HG03520 (cell line): ENCODE results near the gene TAT.
"Not testable (repeated sequence)": the region's sequence is repeated elsewhere in the genome, so short reads cannot be mapped to it uniquely, and the experiment has no call there.

Experiments
- ATAC-seq: cut with Tn5 transposase; IDR thresholded peaks from one replicate; pipeline ENCODE4 v1.9.1; 2021; ENCODE audit warnings: mild to moderate bottlenecking, moderate library complexity; ENCODE audit not compliant: unreplicated experiment

Gene TAT

DNA sequence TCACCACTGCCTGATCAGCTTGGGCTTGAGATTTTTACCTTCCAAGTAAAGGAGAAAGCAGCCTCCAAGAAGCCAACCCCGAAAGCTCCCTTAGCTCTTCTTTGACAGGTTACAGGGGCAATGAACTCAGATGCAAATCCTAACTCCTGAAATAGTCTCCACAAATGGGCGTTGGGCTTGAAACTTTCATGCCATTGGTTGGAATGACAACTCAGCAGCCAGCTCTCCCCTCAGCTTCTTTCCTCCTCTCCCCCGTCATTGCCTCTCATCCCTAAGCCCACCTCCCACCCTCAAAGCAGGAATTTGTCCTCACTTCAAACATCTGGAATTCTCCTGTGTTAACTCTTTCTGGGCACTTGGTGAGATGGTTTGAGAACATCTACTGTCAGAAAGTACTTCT is at the start of gene TAT:
Gene TAT (minus strand): TSS at position 122 of the 400 bp plus-strand sequence. CDS start 677 bp downstream, outside the sequence.
- ATAC-seq = no peak

DNA sequence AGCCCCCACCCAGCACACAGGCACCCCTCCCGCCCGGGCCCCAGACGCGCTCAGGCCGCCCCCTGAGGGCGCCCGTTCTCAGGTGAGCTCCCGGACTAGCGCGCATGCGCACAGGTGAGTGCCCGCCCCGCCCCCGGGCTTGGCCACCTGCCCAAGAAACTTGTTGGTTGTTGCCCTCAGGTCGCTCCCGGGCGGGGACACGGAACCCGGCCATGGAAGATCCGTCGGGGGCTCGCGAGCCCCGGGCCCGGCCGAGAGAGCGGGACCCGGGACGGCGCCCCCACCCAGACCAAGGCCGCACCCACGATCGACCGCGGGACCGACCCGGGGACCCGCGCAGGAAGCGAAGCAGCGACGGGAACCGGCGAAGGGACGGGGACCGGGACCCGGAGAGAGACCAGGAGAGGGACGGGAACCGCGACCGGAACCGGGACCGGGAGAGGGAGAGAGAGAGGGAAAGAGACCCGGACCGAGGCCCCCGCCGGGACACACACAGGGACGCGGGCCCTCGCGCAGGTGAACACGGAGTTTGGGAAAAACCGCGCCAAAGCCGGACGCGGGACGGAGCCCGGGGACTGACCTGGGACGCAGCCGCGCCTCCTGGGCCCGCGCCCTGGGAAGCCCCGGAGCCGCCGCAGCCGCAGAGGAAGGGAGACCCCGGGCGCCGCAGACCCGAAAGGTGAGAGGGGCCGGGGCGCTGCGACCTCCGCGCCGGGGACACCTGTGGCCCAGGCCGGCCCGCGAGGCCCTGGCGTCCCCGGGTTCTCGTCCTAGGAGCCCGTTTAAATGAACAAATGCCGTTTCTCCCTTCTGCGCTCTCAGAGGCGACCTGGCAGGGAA is 49.3 kb upstream of the TAT start, which contains the start of gene MARVELD3:
Gene MARVELD3 (plus strand): TSS at position 167 of the 840 bp plus-strand sequence. CDS start 46 bp downstream, at position 213.
- ATAC-seq = no peak

DNA sequence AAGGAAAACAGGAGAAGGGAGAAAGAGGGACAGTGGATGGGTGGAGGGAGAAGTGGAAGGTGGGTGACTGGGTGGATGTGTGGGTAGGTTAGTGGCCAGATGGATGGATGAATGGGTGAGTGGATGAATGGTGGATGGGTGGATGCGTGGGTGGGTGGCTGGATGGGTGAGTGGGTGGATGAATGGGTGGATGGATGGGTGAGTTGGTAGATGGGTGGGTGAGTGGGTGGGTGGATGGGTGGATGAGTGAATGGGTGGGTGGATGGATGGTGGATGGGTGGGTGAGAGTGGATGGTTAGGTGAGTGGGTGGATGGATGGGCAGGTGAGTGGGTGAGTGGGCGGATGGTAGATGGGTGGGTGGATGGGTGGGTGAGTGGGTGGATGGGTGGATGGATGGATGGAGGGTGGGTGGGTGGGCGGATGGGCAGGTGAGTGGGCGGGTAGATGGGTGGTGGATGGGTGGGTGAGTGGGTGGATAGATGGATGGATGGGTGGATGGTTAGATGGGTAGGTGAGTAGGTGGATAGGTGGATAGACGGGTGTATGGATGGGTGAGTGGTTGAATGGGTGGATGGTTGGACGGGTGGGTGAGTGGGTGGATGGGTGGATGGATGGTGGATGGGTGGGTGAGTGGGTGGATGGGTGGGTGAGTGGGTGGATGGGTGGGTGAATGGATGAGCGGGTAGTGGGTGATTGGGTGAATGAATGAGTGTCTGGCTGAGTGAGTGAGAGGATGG is 48.4 kb upstream of the TAT start:
- no peak for ATAC-seq

DNA sequence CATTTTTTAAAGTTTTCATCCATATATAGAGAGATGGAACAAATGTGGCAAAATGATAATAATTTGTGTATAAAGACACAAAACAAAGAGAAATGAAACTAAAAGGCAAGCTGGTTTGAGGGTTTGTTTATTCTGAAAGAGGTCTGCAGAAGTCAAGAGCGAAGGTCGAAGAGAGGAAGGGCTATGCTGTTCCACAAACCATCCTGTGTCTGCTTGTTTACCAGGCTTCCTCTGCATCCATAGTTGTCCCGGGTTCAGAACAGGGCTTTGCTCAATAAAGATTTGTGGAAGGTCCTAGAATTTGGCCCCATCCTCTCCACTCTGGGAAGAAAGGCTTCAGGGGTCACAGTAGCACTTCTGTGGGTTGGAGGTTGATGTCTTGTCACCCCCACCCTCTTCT is 46.7 kb upstream of the TAT start:
- ATAC-seq = no peak

DNA sequence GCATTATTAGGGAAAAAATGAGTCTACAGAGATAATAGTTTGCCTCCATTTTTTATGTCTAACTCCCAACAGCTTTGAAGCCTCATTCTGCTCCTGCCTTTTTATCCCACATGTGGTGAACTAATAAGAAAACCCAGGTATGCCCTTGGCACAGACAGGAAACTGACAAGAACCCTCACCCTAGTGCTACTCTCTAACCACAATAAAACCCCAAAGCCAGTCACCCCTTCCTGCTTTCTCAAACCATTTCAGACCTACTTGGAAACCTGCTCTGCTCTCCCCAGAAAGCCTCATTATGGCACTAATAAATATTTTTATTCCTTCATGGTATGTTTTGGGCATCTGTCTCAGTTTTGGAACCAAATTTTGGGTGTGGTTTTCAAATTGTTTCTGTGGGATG is 45.2 kb upstream of the TAT start:
- ATAC-seq = no peak

DNA sequence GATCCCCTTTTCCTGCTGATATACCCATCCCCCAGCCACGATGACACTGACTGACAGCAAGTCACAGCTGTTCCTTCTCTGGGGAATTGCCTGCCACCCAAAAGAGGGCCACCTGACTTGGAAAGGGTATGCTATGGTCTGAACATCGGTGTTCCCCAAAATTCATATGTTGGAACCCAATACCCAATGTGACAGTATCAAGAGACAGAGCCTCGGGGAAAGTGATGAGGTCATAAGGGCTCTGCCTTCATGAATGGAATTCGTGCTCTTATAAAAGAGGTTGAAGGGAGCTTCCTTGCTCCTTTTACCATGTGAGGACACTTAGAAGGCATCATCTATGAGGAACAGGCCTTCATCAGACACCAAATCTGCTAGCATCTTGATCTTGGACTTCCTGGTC is 41.5 kb upstream of the TAT start:
- no peak for ATAC-seq

DNA sequence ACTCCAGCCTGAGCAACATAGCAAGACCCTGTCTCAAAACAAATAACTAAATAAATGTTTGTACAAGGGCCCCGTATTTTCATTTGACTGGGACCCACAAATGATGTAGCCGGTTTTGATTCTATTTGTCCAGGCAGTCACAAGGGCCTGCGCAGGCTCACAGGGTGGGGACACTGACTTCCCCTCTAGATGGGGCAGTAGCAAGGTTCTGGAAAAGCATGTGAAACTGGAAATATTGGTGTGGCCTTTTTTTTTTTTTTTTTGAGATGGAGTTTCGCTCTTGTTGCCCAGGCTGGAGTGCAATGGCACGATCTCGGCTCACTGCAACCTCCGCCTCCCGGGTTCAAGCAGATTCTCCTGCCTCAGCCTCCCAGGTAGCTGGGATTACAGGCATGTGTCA is 38.1 kb upstream of the TAT start:
- ATAC-seq = not testable (repeated sequence)

DNA sequence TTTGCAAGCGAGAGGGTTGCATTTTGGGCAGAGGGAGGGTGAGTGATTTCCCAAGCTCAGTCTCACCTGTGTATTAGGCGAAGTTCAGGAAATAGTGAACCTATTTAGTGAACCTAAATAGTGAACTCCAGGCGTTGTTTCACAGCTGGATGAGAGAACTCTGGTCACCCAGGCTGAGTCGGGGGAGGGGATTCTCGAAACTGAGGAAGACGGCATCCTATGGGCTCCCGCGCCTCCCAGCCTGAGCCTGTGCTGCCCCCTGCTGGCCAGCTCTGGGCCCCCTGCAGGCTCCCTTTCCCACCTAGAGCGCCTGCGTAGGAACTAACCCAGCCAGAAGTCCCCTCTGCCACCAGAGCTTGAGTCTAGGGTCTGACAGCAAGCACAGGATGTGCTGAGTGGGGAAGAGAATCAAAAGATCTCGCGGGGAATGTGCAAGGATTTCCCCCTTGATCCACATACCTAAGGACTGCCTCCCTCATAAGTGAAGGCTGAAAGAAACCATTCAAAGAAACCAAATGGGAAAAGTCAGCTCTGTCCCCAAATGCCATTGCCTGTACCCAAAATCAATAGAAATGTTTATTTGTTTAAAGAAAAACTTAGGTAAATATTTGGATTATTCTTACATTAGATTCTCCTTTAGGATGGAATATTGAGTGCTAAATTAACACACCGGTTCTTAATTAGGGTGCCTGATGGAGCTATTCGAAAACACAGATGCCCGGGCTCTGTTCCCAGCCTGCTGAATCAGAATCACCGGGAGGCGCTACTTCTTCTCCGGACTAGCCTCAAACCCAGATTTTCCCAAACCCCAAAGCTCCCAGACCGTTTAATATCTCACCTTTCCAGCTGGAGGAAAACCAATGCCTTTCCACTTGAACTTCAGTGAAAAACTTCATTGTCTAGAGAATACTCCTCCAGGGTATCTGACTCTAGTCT is 34.3 kb upstream of the TAT start:
- no peak for ATAC-seq

DNA sequence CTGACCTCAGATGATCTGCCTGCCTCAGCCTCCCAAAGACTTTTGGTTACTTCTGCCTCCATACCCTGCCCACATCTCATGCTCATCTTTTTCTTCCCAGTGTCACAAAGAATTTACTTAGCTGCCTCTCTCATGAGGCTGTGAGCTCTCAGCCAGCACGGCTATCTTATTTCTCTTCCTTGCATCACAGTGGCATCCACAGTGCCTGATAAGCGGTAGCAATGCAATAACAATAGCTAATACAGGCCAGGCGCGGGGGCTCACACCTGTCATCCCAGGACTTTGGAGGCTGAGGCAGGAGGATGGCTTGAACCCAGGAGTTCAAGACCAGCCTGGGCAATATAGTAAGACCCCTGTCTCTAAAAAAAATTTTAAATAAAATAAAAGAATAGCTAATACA is 33.6 kb upstream of the TAT start:
- no peak for ATAC-seq

DNA sequence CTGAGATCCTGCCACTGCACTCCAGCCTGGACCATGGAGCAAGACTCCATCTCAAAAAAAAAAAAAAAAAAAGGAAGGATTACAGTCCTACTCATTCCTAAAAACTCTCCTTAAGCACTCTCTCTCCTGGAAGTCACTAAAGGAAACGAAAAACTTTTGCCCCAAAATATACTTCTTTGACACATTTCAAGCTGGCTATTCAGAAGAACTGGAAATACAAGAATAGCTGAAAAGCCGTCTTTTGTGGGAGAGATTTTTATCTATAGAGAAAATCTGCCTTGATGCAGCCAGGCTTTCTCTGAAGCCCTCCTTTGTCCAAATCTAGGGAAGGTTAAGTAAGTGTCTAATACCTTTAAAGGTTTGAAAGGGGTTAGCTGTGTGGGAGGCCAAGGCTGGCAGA is 32.2 kb upstream of the TAT start:
- ATAC-seq = no peak

DNA sequence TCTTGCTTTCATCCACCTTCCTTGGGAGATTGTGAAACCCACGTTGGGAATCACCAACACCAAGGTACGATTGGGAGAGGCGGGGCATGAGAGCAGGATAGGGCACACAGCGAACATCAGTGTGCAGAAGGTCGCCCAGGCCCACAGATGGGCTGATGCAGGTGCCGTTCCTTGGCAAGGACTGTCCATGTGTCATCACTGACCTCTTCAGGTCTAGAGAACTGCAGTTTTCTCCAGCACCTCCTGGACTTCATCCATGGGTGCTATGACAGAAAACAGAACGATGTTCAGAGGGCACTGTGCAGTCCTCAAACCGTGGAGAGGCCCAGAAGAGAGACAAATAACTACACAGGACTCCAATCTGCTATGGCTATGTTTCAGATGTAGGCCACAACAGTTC is 23.9 kb upstream of the TAT start:
- no peak for ATAC-seq

DNA sequence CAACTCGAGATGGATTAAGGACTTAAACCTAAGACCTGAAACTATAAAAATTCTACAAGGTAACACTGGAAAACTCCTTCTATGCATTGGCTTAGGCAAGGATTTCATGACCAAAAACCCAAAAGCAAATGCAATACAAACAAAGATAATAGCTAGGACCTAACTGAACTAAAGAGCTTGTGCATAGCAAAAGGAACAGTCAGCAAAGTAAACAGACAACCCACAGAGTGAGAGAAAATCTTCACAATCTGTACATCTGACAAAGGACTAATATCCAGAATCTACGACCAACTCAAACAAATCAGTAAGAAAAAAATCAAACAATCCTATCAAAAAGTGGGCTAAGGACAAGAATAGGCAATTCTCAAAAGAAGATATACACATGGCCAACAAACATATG is 21.5 kb upstream of the TAT start:
- ATAC-seq = not testable (repeated sequence)

DNA sequence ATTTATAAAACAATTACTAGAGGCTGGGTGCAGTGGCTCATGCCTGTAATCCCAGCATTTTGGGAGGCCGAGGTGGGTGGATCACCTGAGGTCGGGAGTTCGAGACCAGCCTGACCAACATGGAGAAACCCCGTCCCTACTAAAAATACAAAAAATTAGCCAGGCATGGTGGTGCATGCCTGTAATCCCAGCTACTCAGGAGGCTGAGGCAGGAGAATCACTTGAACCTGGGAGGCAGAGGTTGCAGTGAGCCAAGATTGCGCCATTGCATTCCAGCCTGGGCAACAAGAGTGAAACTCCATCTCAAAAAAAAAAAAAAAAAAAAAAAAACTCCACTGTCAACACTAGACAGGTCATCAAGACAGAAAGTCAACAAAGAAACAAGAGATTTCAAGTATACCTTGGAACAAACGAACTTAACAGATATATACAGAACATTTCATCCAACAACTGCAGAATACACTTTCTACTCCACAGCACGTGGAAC is 18.5 kb upstream of the TAT start:
- ATAC-seq = not testable (repeated sequence)

DNA sequence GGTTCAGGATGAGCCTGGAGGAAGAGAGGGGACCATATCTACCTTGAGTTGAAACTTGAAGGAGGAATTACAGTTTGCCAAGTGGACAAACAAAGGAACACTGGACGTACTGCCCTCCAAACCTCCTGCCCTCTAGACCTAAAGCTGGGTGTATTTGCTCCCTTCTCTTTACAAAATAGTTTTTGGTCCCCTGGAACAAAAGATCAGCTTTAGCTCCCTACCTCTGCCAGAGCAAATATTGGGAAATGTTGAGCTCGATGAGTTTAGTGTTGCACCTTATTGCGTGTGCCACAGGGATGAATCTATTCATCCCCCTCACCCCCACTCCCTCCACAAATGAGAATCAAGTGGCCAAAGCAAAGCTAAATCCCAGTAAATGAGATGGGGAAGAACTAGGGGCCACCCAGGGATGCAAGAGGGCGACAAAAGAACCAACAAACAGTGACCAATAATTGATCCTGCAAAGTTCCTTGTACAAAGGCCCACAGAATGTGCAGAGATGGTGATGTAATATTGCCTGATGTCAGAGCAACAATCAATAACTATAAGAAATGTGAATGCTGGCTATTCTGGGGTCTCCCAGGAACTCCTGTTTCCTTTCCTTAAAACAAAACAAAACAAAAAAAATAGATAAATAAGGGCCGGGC is 17.2 kb upstream of the TAT start:
- ATAC-seq = no peak

DNA sequence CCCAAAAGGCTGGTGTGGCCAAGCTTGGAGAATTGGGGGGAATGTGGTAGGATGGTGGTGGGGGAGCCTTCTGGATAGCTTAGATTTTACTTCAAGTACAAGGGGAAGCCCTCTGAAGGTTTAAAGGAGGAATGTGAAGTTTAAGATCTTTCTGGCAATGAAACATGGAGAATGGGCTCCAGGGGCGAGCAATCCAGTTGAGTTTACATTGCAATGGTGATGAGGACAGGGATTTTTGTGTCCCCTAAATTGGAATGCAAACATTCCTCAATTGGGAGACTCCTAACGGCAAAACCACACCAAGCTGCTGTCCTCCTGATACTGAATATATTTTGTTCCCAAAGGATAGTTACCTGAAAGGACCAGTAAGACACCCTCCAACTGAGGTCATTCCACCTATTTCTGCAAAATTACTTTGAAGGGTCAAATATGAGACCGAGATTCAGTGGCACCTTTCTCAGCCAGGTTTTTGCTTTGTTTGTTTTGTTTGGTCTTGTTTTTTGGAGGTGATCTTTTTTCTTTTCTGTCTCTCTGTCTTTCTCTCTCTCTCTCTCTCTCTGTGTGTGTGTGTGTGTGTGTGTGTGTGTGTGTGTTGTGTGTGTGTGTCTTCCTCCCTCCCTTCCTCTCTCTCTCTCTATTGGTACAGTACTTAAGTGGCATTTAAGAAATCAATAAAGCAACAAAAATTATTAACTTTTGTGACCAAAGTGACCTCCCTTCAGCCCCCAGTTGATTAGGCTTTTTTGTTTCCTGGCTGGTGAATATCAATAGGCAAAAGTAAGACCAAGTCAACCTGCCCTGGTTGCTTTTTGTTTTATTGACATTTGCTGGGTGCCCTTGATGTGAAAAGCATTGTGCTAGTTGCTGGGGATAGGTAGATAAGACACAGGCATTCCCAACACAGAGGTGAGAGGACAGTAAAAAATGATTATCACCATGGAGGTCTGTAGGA is 16.4 kb upstream of the TAT start:
- ATAC-seq = no peak

DNA sequence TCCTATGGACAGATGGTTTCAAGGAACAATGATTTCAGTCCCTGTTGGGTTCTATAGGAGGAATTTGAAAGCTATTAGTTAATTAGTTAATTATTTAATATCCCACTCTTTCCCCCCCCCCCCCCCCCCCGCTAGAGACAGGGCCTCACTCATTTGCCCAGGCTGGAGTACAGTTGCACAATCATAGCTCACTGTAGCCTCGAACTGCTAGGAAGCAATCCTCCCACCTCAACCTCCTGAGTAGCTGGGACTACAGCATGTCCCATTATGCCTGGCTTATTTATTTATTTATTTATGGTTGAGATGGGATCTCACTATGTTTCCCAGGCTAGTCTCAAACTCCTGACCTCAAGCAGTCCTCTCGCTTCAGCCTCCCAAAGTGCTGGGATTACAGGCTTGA is 15.0 kb upstream of the TAT start:
- no peak for ATAC-seq

DNA sequence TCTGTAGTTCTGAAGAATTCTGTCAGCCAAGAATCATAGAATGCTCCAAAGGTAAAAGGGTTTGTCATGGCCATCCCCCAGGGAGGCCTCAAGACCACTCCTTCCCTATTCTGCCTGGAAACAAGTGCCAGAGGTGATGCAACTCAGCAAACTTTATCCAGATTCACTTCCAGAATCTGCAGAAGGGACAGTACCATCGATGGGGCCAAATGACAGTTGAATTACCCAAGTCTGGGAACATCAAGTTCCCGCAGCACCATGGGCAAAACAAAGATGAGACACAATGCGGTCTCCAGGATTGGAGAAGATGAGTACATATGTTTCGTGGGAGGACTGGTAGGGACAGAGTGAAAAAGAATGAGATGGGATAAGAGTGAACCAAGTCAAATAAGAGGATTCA is 13.7 kb upstream of the TAT start:
- ATAC-seq = no peak

DNA sequence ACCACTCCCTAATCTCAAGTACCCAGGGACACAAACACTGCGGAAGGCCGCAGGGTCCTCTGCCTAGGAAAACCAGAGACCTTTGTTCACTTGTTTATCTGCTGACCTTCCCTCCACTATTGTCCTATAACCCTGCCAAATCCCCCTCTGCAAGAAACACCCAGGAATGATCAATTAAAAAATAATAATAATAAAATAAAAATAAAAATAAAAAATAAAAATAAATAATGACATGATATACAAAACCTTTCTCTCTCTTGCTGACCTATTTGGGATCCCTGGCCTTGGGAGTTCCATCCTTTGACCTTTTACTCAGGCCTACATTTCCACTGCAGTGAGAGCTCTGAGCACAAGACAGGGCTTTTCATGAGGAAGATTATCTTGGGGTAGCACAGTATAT is 13.2 kb upstream of the TAT start:
- not testable (repeated sequence) for ATAC-seq

DNA sequence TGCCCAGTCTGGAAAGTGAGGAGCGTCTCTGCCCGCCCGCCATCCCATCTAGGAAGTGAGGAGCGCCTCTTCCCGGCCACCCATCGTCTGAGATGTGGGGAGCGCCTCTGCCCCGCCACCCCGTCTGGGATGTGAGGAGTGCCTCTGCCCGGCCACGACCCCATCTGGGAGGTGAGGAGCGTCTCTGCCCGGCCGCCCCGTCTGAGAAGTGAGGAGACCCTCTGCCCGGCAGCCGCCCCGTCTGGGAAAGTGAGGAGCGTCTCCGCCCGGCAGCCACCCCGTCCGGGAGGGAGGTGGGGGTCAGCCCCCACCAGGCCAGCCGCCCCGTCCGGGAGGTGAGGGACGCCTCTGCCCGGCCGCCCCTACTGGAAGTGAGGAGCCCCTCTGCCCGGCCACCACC is 12.4 kb upstream of the TAT start:
- ATAC-seq = not testable (repeated sequence)
